Mammary epithelial cell (primary cell): ENCODE data around the gene KATNB1.

Experiments
- CTCF ChIP-seq, 2 donors: IDR thresholded peaks in 1 of 2; conservative IDR thresholded peaks in 1 of 2; 2 replicates each; pipeline ENCODE4 v1.5.1; 2011 to 2012; ENCODE audit warnings: inconsistent platforms in 2 of 2, low read length in 2 of 2, mild to moderate bottlenecking in 2 of 2, control low read depth in 1 of 2, low read depth in 1 of 2; ENCODE audit not compliant: insufficient read depth in 1 of 2; ENCODE audit errors: extremely low read depth in 1 of 2
- EZH2 ChIP-seq: IDR thresholded peaks from 2 replicates; pipeline ENCODE4 v1.6.1; 2012; ENCODE audit warnings: low read length, inconsistent platforms, borderline replicate concordance

- TF ChIP-seq CTCF (conservative IDR thresholded peaks at IDR 0.05 in 1 of 2, IDR thresholded peaks at IDR 0.05 in 1 of 2; ENCODE audit: extremely low read depth in 1 of 2, insufficient read depth in 1 of 2, low read depth in 1 of 2, low read length in 2 of 2) (no peak), EZH2 (no peak)
Observed at GRCh38 chr16:57774705-57775285, 39.2 kb downstream of the KATNB1 start.
